ENCODE measurements around the gene TMTC1. TPM values are rescaled to one million over a fixed set of nuclear protein-coding genes. Genes with fewer than 3 reads are reported as not detected.

The TMTC1 gene
- polyA plus RNA-seq, 1 of the 3 experiments (the other 2 are of a cell fraction), result 0.13 TPM

GRCh38 chr12:29709054-29709453 lies 74.7 kb downstream of the TMTC1 start (continued):
- TF ChIP-seq FOSL2 (IDR thresholded peaks at IDR 0.05; ENCODE audit: borderline replicate concordance, low read depth), result no peak
- no peak for TF ChIP-seq MEF2A (IDR thresholded peaks at IDR 0.05; ENCODE audit: borderline replicate concordance, low read depth)
- TF ChIP-seq NFIC (IDR thresholded peaks at IDR 0.05; ENCODE audit: borderline replicate concordance), result no peak
- TF ChIP-seq, protein P1, sequence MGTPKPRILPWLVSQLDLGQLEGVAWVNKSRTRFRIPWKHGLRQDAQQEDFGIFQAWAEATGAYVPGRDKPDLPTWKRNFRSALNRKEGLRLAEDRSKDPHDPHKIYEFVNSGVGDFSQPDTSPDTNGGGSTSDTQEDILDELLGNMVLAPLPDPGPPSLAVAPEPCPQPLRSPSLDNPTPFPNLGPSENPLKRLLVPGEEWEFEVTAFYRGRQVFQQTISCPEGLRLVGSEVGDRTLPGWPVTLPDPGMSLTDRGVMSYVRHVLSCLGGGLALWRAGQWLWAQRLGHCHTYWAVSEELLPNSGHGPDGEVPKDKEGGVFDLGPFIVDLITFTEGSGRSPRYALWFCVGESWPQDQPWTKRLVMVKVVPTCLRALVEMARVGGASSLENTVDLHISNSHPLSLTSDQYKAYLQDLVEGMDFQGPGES (IDR thresholded peaks at IDR 0.05; ENCODE audit: low read depth, low read length), result no peak
- TF ChIP-seq TAF1 (IDR thresholded peaks at IDR 0.05; ENCODE audit: borderline replicate concordance, low read depth, low read length), result no peak
- TF ChIP-seq CHD2 (IDR thresholded peaks at IDR 0.05; ENCODE audit: low read length, partially characterized antibody), result no peak

DNA sequence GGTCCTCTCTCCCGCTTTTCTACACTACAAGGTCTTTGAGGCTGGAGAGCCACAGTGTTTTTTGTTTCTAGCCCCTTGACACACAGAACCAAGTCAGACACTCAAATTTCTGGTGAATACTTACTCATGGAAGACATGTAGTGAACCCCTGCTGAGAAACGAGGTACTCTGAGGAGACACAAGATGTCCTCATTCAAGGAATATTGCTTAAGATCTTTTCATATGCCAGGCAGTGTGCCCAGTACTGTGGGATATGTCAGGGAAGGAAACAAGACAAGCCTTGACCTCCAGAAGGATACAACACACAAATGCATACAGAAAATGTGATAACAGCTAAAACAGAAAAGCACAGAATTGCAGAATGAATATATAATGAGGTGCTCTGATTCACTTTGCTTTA lies 75.9 kb downstream of the TMTC1 start:
- no peaks in the 10 kb centered on the region for H3K9me3 ChIP-seq
- DNase-seq, result no peak
- no peaks in the 10 kb centered on the region for H3K9me2 ChIP-seq
- H3K9ac ChIP-seq, result no peak overlapping the region
- no peaks in the 10 kb centered on the region for H3K36me3 ChIP-seq (replicated peaks in 1 of 2; ENCODE audit: control insufficient read depth in 1 of 2, insufficient read depth in 2 of 2, low read length in 1 of 2)
- no peaks in the 10 kb centered on the region for H4K20me1 ChIP-seq (ENCODE audit: insufficient read depth)
- H3K4me1 ChIP-seq (ENCODE audit: control insufficient read depth in 1 of 2, insufficient read depth in 2 of 2, low read depth in 1 of 2, low read length in 1 of 2), result peaks cover 0 to 18% of the 10 kb centered on the region in 2 experiments; a peak in 2 of 4 replicates
- TF ChIP-seq JUND (IDR thresholded peaks at IDR 0.05) (no peak), GATA2 (CRISPR knock-in tag; IDR thresholded peaks at IDR 0.05) (no peak), ZBTB33 (IDR thresholded peaks at IDR 0.05; ENCODE audit: borderline replicate concordance, low read depth) (no peak), RCOR1 (IDR thresholded peaks at IDR 0.05; ENCODE audit: low read length) (no peak), RXRA (IDR thresholded peaks at IDR 0.05; ENCODE audit: borderline replicate concordance, low read depth) (no peak), POLR2AphosphoS5 (IDR thresholded peaks at IDR 0.05; ENCODE audit: low read depth, low read length) (no peak), FOXJ3 (CRISPR knock-in tag; IDR thresholded peaks at IDR 0.05) (no peak), SMC3 (IDR thresholded peaks at IDR 0.05; ENCODE audit: low read depth, low read length) (no peak)
- TF ChIP-seq, protein P2, sequence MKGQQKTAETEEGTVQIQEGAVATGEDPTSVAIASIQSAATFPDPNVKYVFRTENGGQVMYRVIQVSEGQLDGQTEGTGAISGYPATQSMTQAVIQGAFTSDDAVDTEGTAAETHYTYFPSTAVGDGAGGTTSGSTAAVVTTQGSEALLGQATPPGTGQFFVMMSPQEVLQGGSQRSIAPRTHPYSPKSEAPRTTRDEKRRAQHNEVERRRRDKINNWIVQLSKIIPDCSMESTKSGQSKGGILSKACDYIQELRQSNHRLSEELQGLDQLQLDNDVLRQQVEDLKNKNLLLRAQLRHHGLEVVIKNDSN (IDR thresholded peaks at IDR 0.05; ENCODE audit: borderline replicate concordance, low read depth), result no peak
- H2AFZ ChIP-seq (ENCODE audit: low read depth), result no peak overlapping the region
- WGBS (ENCODE audit: low lambda C conversion rate), result 39% methylated on average over 2 of the region's 2 CpGs
- no peaks in the 10 kb centered on the region for H3K27me3 ChIP-seq (ENCODE audit: insufficient read depth)
- CTCF ChIA-PET, result no interaction called here
- H3K4me2 ChIP-seq, result no peak overlapping the region
- no peak overlapping the region for H3K27ac ChIP-seq (ENCODE audit: low read depth in 2 of 2, low read length in 1 of 2)
- H3K4me3 ChIP-seq (ENCODE audit: low read depth in 2 of 2, low read length in 1 of 2), result no peak overlapping the region
- POLR2A ChIA-PET, result no interaction called here
- no peaks in the 10 kb centered on the region for H3K79me2 ChIP-seq (ENCODE audit: insufficient read depth)
- no peaks in the 10 kb centered on the region for H3F3A ChIP-seq (replicated peaks; ENCODE audit: insufficient read depth)
